Measurements from ENCODE around the gene MCM10.

DNA sequence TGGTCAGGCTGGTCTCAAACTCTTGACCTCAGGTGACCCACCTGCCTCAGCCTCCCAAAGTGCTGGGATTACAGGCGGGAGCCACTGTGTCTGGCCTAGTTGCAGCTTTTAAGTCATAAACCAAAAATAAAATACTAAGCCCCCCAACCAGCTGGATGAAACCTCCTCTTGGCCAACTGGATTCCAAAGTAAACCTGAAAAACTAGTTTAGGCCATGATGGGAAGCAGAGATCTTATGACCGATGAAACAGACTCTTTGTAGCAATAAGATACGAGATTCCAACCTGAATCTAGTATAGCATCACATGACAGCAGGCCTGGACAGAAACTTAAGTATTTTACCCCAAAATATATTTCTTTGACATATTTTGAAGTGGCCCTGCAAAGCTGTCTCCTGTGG lies 9.1 kb upstream of the MCM10 start:
- no peak for TF ChIP-seq EZH2phosphoT487 (IDR thresholded peaks at IDR 0.05; ENCODE audit: insufficient read depth, low read depth)
- TF ChIP-seq EZH2 (IDR thresholded peaks at IDR 0.05; ENCODE audit: insufficient read depth, poor library complexity, severe bottlenecking), result no peak

Measured in GM23248 (cell line).